GM12878 (cell line): ENCODE results near the gene RHOB. TPM values are rescaled to one million over a fixed set of nuclear protein-coding genes. Genes with fewer than 3 reads are reported as not detected.

Experiments
- ATAC-seq: fragments of 200-7000 bp; cut with Tn5 transposase; 3 replicates; pipeline ENCODE4 v1.9.1; 2020; ENCODE audit warnings: mild to moderate bottlenecking, moderate library complexity
- BruUV-seq: library from RNA; stranded (reverse); fragments of 400-500 nt; replicated peaks from 2 replicates; lab custom pipeline; 2021; lab: Mats Ljungman, UMichigan
- CTCF ChIA-PET: fragments of 300-600 bp; sonication (Branson Sonifier 250); formaldehyde crosslinking; extraction: SDS; loops from one replicate; lab custom pipeline; 2021; ENCODE audit warnings: inconsistent platforms; lab: Yijun Ruan, JAX
- POLR2A ChIA-PET: fragments of 350-600 bp; formaldehyde crosslinking; extraction: SDS; loops from one replicate; lab custom pipeline; 2021; ENCODE audit warnings: inconsistent platforms; lab: Charles Lee
- RAD21 ChIA-PET: fragments of 300-600 bp; sonication (Branson Sonifier 250); formaldehyde crosslinking; loops from one replicate; lab custom pipeline; 2023; ENCODE audit warnings: antibody characterized with exemption; ENCODE audit not compliant: unreplicated experiment; lab: Charles Lee
- SMC1A ChIA-PET: fragments of 300-600 bp; sonication (Branson Sonifier 250); formaldehyde crosslinking; loops from one replicate; lab custom pipeline; 2023; ENCODE audit not compliant: unreplicated experiment, uncharacterized antibody; lab: Charles Lee
- DNase-seq: peaks from one replicate; pipeline ENCODE4 v3.0.0-alpha.2; 2011; ENCODE audit warnings: low read depth, low spot score
- FAIRE-seq: peaks from 3 replicates; lab custom pipeline; 2011; peaks lifted over from hg19 to GRCh38; lab: Jason Lieb, UNC
- H2AFZ ChIP-seq: 2 replicates; pipeline ENCODE4 v1.6.0; 2011; ENCODE audit warnings: low read depth, low read length, control low read depth; ENCODE audit not compliant: control insufficient read depth
- H3K27ac ChIP-seq: 2 replicates; pipeline ENCODE4 v1.5.1; 2011; ENCODE audit warnings: control low read depth; ENCODE audit not compliant: control insufficient read depth, insufficient read depth
- H3K27me3 ChIP-seq, 2 experiments: replicated peaks in 1 of 2; 2 replicates each; pipeline versions ENCODE4 v1.6.0 to v1.6.1; 2011; ENCODE audit warnings: low read length in 1 of 2; ENCODE audit not compliant: control insufficient read depth in 2 of 2, insufficient read depth in 2 of 2
- H3K36me3 ChIP-seq, 2 experiments: 2 replicates each; pipeline ENCODE4 v1.5.1; 2011; ENCODE audit warnings: low read length in 1 of 2; ENCODE audit not compliant: control insufficient read depth in 2 of 2, insufficient read depth in 2 of 2
- H3K4me1 ChIP-seq: 2 replicates; pipeline ENCODE4 v1.6.1; 2011; ENCODE audit warnings: mild to moderate bottlenecking, low read length, moderate library complexity, mixed read lengths; ENCODE audit not compliant: control insufficient read depth, insufficient read depth
- H3K4me2 ChIP-seq: 2 replicates; pipeline ENCODE4 v1.6.0; 2011; ENCODE audit warnings: control low read depth; ENCODE audit not compliant: control insufficient read depth, insufficient read depth
- H3K4me3 ChIP-seq: fragments of 200-600 bp; sonication (generic); 2 replicates; pipeline ENCODE4 v1.5.1; 2016
- H3K79me2 ChIP-seq: 2 replicates; pipeline ENCODE4 v1.6.0; 2011; ENCODE audit warnings: low read length; ENCODE audit not compliant: control insufficient read depth, insufficient read depth
- H3K9ac ChIP-seq: 2 replicates; pipeline ENCODE4 v1.8.0; 2011; ENCODE audit warnings: low read length, control low read depth, mixed read lengths; ENCODE audit not compliant: control insufficient read depth, insufficient read depth
- H3K9me3 ChIP-seq: replicated peaks from 3 replicates; pipeline ENCODE4 v1.5.1; 2011; ENCODE audit warnings: mild to moderate bottlenecking, low read length; ENCODE audit not compliant: control insufficient read depth, insufficient read depth
- H4K20me1 ChIP-seq: 2 replicates; pipeline ENCODE4 v1.6.0; 2011; ENCODE audit not compliant: control insufficient read depth, insufficient read depth
- ASH2L ChIP-seq: fragments of 300-600, 200-600 bp; sonication (generic); IDR thresholded peaks from 2 replicates; pipeline ENCODE4 v1.6.1; 2017; ENCODE audit warnings: low read depth, mild to moderate bottlenecking, borderline replicate concordance
- BRCA1 ChIP-seq: IDR thresholded peaks from 2 replicates; pipeline ENCODE4 v1.6.1; 2011; ENCODE audit warnings: low read depth, low read length, improper control_type of control experiment
- CREM ChIP-seq: IDR thresholded peaks from 2 replicates; pipeline ENCODE4 v1.6.1; 2014; ENCODE audit warnings: antibody characterized with exemption, low read depth
- DPF2 ChIP-seq: fragments of 450-650 bp; IDR thresholded peaks from 2 replicates; pipeline ENCODE4 v1.6.1; 2017; ENCODE audit warnings: mild to moderate bottlenecking
- EP300 ChIP-seq, 2 experiments: fragments of 150-350 bp in 1 of 2; IDR thresholded peaks; 2 replicates each; pipeline ENCODE4 v1.6.1; 2011 to 2012; ENCODE audit warnings: low read depth in 2 of 2, low read length in 2 of 2, borderline replicate concordance in 1 of 2, improper control_type of control experiment in 1 of 2, inconsistent platforms in 1 of 2; ENCODE audit not compliant: control insufficient read depth in 1 of 2
- IKZF1 ChIP-seq: fragments of 450-650 bp; conservative IDR thresholded peaks from 2 replicates; pipeline ENCODE4 v1.6.1; 2017; ENCODE audit warnings: antibody characterized with exemption, mild to moderate bottlenecking
- KLF5 ChIP-seq: fragments of 450-650 bp; IDR thresholded peaks from 2 replicates; pipeline ENCODE4 v1.6.1; 2014; ENCODE audit warnings: mild to moderate bottlenecking; ENCODE audit not compliant: partially characterized antibody
- MEF2B ChIP-seq: fragments of 450-650 bp; IDR thresholded peaks from 2 replicates; pipeline ENCODE4 v1.6.1; 2018; ENCODE audit warnings: mild to moderate bottlenecking, moderate library complexity; ENCODE audit not compliant: partially characterized antibody, poor library complexity, severe bottlenecking
- RAD21 ChIP-seq: IDR thresholded peaks from 2 replicates; pipeline ENCODE4 v1.6.1; 2011; ENCODE audit warnings: mild to moderate bottlenecking, low read depth, low read length, moderate library complexity; ENCODE audit not compliant: insufficient read depth
- RFX5 ChIP-seq: IDR thresholded peaks from 2 replicates; pipeline ENCODE4 v1.6.1; 2011; ENCODE audit warnings: low read depth, low read length, improper control_type of control experiment
- SIN3A ChIP-seq: IDR thresholded peaks from 2 replicates; pipeline ENCODE4 v1.6.1; 2012; ENCODE audit warnings: low read depth, low read length, improper control_type of control experiment
- SREBF2 ChIP-seq: IDR thresholded peaks from 2 replicates; pipeline ENCODE4 v1.6.1; 2012; ENCODE audit warnings: mild to moderate bottlenecking, low read length
- ZNF207 ChIP-seq: fragments of 450-650 bp; IDR thresholded peaks from 2 replicates; pipeline ENCODE4 v1.6.1; 2014; ENCODE audit warnings: antibody characterized with exemption, mild to moderate bottlenecking, borderline replicate concordance
- WGBS: methylation state at CpG from one replicate; pipeline ENCODE4 v1.1.6; 2016; ENCODE audit warnings: low lambda C conversion rate; ENCODE audit not compliant: insufficient replicate concordance, insufficient coverage; ENCODE audit errors: missing lambda C conversion rate; 5-methylcytosine and 5-hydroxymethylcytosine counted together
- in situ Hi-C: fragments of 300-500 bp; cut with MboI; formaldehyde crosslinking; loops from 9 replicates; pipeline ENCODE4 v1.14.3; 2018; ENCODE audit warnings: mixed read lengths
- intact Hi-C: fragments of 100-400 bp; cut with micrococcal nuclease; formaldehyde crosslinking; loops from one replicate; pipeline ENCODE4 v1.14.2; 2022; ENCODE audit not compliant: unreplicated experiment
- polyA plus RNA-seq, 11 experiments: library from polyadenylated mRNA; depleted of rRNA in 4 of 11; unstranded in 6 of 11; stranded (reverse) in 5 of 11; fragments of >200 nt; fragmentation: Nextera tagmentation in 4 of 11; fragmentation: Illumina TruSeq in 1 of 11; extraction: Ambion mirVana in 4 of 11; extraction: Trizol in 1 of 11; gene quantifications; 1 replicate in 1 of 11; 2 replicates in 10 of 11; pipeline versions ENCODE4 v1.2.1 to v1.2.3, GENCODE V29; 2011 to 2016; ENCODE audit warnings: inconsistent platforms in 2 of 11, missing spikeins in 2 of 11, low read depth in 1 of 11
- total RNA-seq, 4 experiments: library from RNA; depleted of rRNA in 3 of 4; stranded (reverse); fragments of >200 nt in 3 of 4; fragmentation: Illumina TruSeq in 1 of 4; extraction: Trizol in 1 of 4; gene quantifications; 2 replicates each; pipeline versions ENCODE4 v1.2.1 to v1.2.3, GENCODE V29; 2013 to 2021
- TF ChIP-seq, protein P1 (sequence below): IDR thresholded peaks from 2 replicates; pipeline ENCODE4 v1.6.1; 2011; ENCODE audit warnings: borderline replicate concordance, low read depth, mild to moderate bottlenecking, moderate library complexity, low read length; ENCODE audit not compliant: insufficient read depth, poor library complexity, severe bottlenecking
- TF ChIP-seq, protein P2 (sequence below): IDR thresholded peaks from 2 replicates; pipeline ENCODE4 v1.6.1; 2011; ENCODE audit warnings: mild to moderate bottlenecking, low read depth, low read length, moderate library complexity; ENCODE audit not compliant: insufficient replicate concordance
- TF ChIP-seq, protein P3 (sequence below): fragments of 450-650 bp; IDR thresholded peaks from 2 replicates; pipeline ENCODE4 v1.6.1; 2017; ENCODE audit warnings: mild to moderate bottlenecking, moderate library complexity
- TF ChIP-seq, protein P4 (sequence below): fragments of 450-650 bp; IDR thresholded peaks from 2 replicates; pipeline ENCODE4 v1.6.1; 2016; ENCODE audit warnings: mild to moderate bottlenecking

Gene RHOB
- total and polyA plus RNA-seq, 10 of the 15 experiments (the other 5 are each of a cell fraction or from before 2014, with no cell fraction given), result 0.03 to 4.5 (median 1.2) TPM

DNA sequence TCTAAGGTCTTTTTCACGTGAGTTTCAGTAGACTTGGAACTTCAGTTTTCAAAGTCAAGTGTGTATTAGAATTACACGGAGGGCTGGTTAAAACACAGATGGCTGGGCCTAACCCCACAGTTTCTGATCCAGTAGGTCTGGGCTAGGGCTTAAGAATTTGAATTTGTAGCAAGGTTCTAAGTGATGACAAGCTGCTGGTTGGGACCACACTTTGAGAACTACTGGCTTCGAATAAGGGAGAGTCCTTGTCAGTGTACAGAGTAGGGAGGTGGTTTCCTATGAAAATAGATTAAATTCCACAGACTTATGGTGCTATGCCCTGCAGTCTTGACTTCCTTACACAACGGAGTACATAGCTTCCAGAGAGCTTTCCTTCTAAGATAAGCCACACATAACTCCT, 4.5 kb downstream of the RHOB start:
- WGBS, result 7% methylated on average over 4 of the region's 4 CpGs
- Histone ChIP-seq H3K4me2 (no peak overlapping the region), H3K27ac (no peak overlapping the region), H3K4me1 (peaks cover 3% of the 10 kb centered on the region), H3K36me3 (no peaks in the 10 kb centered on the region), H3K9me3 (no peaks in the 10 kb centered on the region; the same call in 2 of the 3 replicates), H3K4me3 (no peak overlapping the region), H3K79me2 (peaks cover 1% of the 10 kb centered on the region; the same call in 1 of the 2 replicates), H2AFZ (no peak overlapping the region), H3K9ac (no peak overlapping the region), H4K20me1 (no peaks in the 10 kb centered on the region), H3K27me3 (peaks cover 6% of the 10 kb centered on the region in 2 experiments; a peak in 3 of 4 replicates)
- FAIRE-seq (peak; percentile 27), ATAC-seq (no peak), DNase-seq (no peak)
- SMC1A ChIA-PET, result no interaction called here
- POLR2A ChIA-PET, result no interaction called here
- CTCF ChIA-PET, result interaction anchor here (0.7 to 1.4 kb wide), 3 partner anchors 74 to 200 kb away, joined by 3 to 6 read pairs (median 3); no protein-coding TSS in a partner anchor
- in situ Hi-C loops, result no loop called here
- TF ChIP-seq DPF2 (no peak), RAD21 (no peak), MEF2B (no peak), CREM (no peak), ZNF207 (no peak), KLF5 (no peak), SIN3A (no peak), BRCA1 (no peak), SREBF2 (no peak), IKZF1 (no peak), ASH2L (no peak), RFX5 (no peak), EP300 (IDR thresholded peaks at IDR 0.05; ENCODE audit: borderline replicate concordance in 1 of 2, control insufficient read depth in 1 of 2, low read depth in 2 of 2, low read length in 2 of 2) (no peak)
- TF ChIP-seq, protein P1, sequence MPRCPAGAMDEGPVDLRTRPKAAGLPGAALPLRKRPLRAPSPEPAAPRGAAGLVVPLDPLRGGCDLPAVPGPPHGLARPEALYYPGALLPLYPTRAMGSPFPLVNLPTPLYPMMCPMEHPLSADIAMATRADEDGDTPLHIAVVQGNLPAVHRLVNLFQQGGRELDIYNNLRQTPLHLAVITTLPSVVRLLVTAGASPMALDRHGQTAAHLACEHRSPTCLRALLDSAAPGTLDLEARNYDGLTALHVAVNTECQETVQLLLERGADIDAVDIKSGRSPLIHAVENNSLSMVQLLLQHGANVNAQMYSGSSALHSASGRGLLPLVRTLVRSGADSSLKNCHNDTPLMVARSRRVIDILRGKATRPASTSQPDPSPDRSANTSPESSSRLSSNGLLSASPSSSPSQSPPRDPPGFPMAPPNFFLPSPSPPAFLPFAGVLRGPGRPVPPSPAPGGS, result no peak
- TF ChIP-seq, protein P2, sequence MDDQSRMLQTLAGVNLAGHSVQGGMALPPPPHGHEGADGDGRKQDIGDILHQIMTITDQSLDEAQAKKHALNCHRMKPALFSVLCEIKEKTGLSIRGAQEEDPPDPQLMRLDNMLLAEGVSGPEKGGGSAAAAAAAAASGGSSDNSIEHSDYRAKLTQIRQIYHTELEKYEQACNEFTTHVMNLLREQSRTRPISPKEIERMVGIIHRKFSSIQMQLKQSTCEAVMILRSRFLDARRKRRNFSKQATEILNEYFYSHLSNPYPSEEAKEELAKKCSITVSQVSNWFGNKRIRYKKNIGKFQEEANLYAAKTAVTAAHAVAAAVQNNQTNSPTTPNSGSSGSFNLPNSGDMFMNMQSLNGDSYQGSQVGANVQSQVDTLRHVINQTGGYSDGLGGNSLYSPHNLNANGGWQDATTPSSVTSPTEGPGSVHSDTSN, result no peak
- TF ChIP-seq, protein P3, sequence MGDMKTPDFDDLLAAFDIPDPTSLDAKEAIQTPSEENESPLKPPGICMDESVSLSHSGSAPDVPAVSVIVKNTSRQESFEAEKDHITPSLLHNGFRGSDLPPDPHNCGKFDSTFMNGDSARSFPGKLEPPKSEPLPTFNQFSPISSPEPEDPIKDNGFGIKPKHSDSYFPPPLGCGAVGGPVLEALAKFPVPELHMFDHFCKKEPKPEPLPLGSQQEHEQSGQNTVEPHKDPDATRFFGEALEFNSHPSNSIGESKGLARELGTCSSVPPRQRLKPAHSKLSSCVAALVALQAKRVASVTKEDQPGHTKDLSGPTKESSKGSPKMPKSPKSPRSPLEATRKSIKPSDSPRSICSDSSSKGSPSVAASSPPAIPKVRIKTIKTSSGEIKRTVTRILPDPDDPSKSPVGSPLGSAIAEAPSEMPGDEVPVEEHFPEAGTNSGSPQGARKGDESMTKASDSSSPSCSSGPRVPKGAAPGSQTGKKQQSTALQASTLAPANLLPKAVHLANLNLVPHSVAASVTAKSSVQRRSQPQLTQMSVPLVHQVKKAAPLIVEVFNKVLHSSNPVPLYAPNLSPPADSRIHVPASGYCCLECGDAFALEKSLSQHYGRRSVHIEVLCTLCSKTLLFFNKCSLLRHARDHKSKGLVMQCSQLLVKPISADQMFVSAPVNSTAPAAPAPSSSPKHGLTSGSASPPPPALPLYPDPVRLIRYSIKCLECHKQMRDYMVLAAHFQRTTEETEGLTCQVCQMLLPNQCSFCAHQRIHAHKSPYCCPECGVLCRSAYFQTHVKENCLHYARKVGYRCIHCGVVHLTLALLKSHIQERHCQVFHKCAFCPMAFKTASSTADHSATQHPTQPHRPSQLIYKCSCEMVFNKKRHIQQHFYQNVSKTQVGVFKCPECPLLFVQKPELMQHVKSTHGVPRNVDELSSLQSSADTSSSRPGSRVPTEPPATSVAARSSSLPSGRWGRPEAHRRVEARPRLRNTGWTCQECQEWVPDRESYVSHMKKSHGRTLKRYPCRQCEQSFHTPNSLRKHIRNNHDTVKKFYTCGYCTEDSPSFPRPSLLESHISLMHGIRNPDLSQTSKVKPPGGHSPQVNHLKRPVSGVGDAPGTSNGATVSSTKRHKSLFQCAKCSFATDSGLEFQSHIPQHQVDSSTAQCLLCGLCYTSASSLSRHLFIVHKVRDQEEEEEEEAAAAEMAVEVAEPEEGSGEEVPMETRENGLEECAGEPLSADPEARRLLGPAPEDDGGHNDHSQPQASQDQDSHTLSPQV, result no peak
- TF ChIP-seq, protein P4, sequence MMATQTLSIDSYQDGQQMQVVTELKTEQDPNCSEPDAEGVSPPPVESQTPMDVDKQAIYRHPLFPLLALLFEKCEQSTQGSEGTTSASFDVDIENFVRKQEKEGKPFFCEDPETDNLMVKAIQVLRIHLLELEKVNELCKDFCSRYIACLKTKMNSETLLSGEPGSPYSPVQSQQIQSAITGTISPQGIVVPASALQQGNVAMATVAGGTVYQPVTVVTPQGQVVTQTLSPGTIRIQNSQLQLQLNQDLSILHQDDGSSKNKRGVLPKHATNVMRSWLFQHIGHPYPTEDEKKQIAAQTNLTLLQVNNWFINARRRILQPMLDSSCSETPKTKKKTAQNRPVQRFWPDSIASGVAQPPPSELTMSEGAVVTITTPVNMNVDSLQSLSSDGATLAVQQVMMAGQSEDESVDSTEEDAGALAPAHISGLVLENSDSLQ, result no peak
- RAD21 ChIA-PET, result interaction anchor here (0.8 to 2.3 kb wide), 4 partner anchors 9 to 145 kb away, joined by 3 to 5 read pairs (median 3); no protein-coding TSS in a partner anchor
- BruUV-seq, result no TSS peak
- intact Hi-C loops, result no loop called here
